Measurements from ENCODE around the gene NRF1.

DNA sequence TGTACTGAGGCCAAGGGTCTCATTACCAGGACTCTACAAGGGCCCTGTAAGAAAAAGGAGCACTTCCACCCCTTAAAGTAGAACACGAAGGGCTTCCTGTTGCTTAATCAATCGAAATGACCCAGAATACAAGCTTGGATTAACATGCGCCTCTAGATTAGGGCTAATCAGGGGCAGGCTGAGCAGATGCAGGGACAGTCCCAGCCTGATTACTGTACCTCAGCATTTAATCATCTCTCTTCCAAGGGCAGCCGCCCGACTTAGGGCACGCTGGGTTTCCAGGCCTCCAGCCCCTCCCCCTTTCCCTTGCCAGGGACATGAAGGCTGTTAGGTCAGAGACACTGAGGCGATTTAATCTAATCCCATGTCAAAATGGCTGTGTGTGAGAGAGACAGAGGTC is 138.6 kb downstream of the NRF1 start:
- TF ChIP-seq POLR2A (IDR thresholded peaks at IDR 0.05) (no peak), EP300 (IDR thresholded peaks at IDR 0.05) (no peak)
- TF ChIP-seq, protein P1, sequence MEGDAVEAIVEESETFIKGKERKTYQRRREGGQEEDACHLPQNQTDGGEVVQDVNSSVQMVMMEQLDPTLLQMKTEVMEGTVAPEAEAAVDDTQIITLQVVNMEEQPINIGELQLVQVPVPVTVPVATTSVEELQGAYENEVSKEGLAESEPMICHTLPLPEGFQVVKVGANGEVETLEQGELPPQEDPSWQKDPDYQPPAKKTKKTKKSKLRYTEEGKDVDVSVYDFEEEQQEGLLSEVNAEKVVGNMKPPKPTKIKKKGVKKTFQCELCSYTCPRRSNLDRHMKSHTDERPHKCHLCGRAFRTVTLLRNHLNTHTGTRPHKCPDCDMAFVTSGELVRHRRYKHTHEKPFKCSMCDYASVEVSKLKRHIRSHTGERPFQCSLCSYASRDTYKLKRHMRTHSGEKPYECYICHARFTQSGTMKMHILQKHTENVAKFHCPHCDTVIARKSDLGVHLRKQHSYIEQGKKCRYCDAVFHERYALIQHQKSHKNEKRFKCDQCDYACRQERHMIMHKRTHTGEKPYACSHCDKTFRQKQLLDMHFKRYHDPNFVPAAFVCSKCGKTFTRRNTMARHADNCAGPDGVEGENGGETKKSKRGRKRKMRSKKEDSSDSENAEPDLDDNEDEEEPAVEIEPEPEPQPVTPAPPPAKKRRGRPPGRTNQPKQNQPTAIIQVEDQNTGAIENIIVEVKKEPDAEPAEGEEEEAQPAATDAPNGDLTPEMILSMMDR (IDR thresholded peaks at IDR 0.05) = no peak

Data from tibial nerve (tissue), 4 donors.